HepG2 (cell line): ENCODE data around the gene PEX11G. TPM values are rescaled to one million over a fixed set of nuclear protein-coding genes. Genes with fewer than 3 reads are reported as not detected.

Source experiments
- BHLHE40 ChIP-seq: IDR thresholded peaks from 2 replicates; pipeline ENCODE4 v1.6.1; 2011; ENCODE audit warnings: low read length, improper control_type of control experiment
- CHD4 ChIP-seq: fragments of 200-600 bp; sonication (generic); IDR thresholded peaks from 2 replicates; pipeline ENCODE4 v1.7.0; 2017; ENCODE audit warnings: mild to moderate bottlenecking, low read length, borderline replicate concordance
- FOSL2 ChIP-seq: sonication (generic); formaldehyde crosslinking; IDR thresholded peaks from 2 replicates; pipeline ENCODE4 v1.4.0; 2020; ENCODE audit warnings: missing genetic modification reagents
- FOXK1 ChIP-seq: sonication (generic); formaldehyde crosslinking; IDR thresholded peaks from 2 replicates; pipeline ENCODE4 v1.4.0; 2020; ENCODE audit warnings: low read depth, missing genetic modification reagents, borderline replicate concordance
- KLF12 ChIP-seq: sonication (generic); formaldehyde crosslinking; IDR thresholded peaks from 2 replicates; pipeline ENCODE4 v1.4.0; 2020; ENCODE audit warnings: missing genetic modification reagents, borderline replicate concordance
- NFE2L2 ChIP-seq: fragments of 150-350 bp; IDR thresholded peaks from 2 replicates; pipeline ENCODE4 v1.6.1; 2014; ENCODE audit warnings: low read length
- NKX3-1 ChIP-seq: sonication (generic); formaldehyde crosslinking; IDR thresholded peaks from 2 replicates; pipeline ENCODE4 v1.5.0; 2020; ENCODE audit warnings: missing genetic modification reagents
- TMF1 ChIP-seq: sonication (generic); formaldehyde crosslinking; IDR thresholded peaks from 2 replicates; pipeline ENCODE4 v1.8.1; 2022; ENCODE audit warnings: low read depth, missing genetic modification reagents
- ZBTB10 ChIP-seq: sonication (generic); formaldehyde crosslinking; IDR thresholded peaks from 2 replicates; pipeline ENCODE4 v1.4.0; 2020; ENCODE audit warnings: missing genetic modification reagents, borderline replicate concordance
- ZFP37 ChIP-seq: sonication (generic); formaldehyde crosslinking; IDR thresholded peaks from 2 replicates; pipeline ENCODE4 v1.4.0; 2020; ENCODE audit warnings: missing genetic modification reagents, borderline replicate concordance
- ZNF232 ChIP-seq: sonication (generic); formaldehyde crosslinking; IDR thresholded peaks from 2 replicates; pipeline ENCODE4 v1.4.0; 2020; ENCODE audit warnings: missing genetic modification reagents, borderline replicate concordance
- ZNF614 ChIP-seq: IDR thresholded peaks from 2 replicates; pipeline ENCODE4 v1.6.1; 2018; ENCODE audit warnings: missing biosample characterization, missing genetic modification reagents, inconsistent platforms, borderline replicate concordance
- ZNF746 ChIP-seq: sonication (generic); formaldehyde crosslinking; IDR thresholded peaks from 2 replicates; pipeline ENCODE4 v1.8.0; 2022; ENCODE audit warnings: mild to moderate bottlenecking, missing genetic modification reagents
- ZNF749 ChIP-seq: sonication (generic); formaldehyde crosslinking; IDR thresholded peaks from 2 replicates; pipeline ENCODE4 v1.8.0; 2022; ENCODE audit warnings: mild to moderate bottlenecking, missing genetic modification reagents, moderate library complexity, borderline replicate concordance
- polyA plus RNA-seq, 8 experiments: library from polyadenylated mRNA; depleted of rRNA in 3 of 8; stranded (reverse) in 7 of 8; unstranded in 1 of 8; fragments of >200 nt; fragmentation: Illumina TruSeq in 4 of 8; extraction: Trizol in 4 of 8; gene quantifications; 2 replicates each; pipeline versions ENCODE4 v1.2.1 to v1.2.3, GENCODE V29; 2011 to 2016; ENCODE audit warnings: low read depth in 4 of 8, missing spikeins in 1 of 8, mixed read lengths in 1 of 8; ENCODE audit not compliant: insufficient read depth in 1 of 8
- total RNA-seq, 5 experiments: library from RNA; depleted of rRNA; stranded (reverse); fragments of >200 nt; fragmentation: Illumina TruSeq; extraction: Trizol; gene quantifications; 2 replicates each; pipeline ENCODE4 v1.2.3, GENCODE V29; 2016; ENCODE audit warnings: low read depth in 1 of 5
- TF ChIP-seq, protein P1 (sequence below): sonication (generic); formaldehyde crosslinking; IDR thresholded peaks from 2 replicates; pipeline ENCODE4 v1.4.0; 2020; ENCODE audit warnings: missing genetic modification reagents
- TF ChIP-seq, protein P2 (sequence below): sonication (generic); formaldehyde crosslinking; conservative IDR thresholded peaks from 2 replicates; pipeline ENCODE4 v1.8.0; 2022; ENCODE audit warnings: missing genetic modification reagents

PEX11G gene
- total and polyA plus RNA-seq, 2 of the 13 experiments (the other 11 are each of a cell fraction or from before 2014, with no cell fraction given) = not detected

GRCh38 chr19:7535047-7535997, 46.5 kb upstream of the PEX11G start, which contains the start of gene PNPLA6 (continued):
- TF ChIP-seq ZBTB10 (CRISPR knock-in tag) (peak; percentile 63; the same call in 1 of the 2 replicates), ZNF614 (CRISPR knock-in tag) (peak; percentile 76; the same call in 1 of the 2 replicates), ZNF232 (CRISPR knock-in tag) (no peak), ZFP37 (no peak), FOXK1 (CRISPR knock-in tag) (peak; percentile 88; the same call in 1 of the 2 replicates), KLF12 (peak; percentile 74; the same call in 1 of the 2 replicates), BHLHE40 (no peak), NKX3-1 (peak; percentile 65; the same call in 1 of the 2 replicates), FOSL2 (peak; percentile 53; the same call in 1 of the 2 replicates), CHD4 (0 out of 2 replicates have a peak, but pooled peaks have one; percentile 50), NFE2L2 (no peak), TMF1 (CRISPR knock-in tag) (0 out of 2 replicates have a peak, but pooled peaks have one; percentile 20), ZNF746 (CRISPR knock-in tag) (0 out of 2 replicates have a peak, but pooled peaks have one; percentile 35), ZNF749 (CRISPR knock-in tag) (no peak)
- TF ChIP-seq, protein P1, sequence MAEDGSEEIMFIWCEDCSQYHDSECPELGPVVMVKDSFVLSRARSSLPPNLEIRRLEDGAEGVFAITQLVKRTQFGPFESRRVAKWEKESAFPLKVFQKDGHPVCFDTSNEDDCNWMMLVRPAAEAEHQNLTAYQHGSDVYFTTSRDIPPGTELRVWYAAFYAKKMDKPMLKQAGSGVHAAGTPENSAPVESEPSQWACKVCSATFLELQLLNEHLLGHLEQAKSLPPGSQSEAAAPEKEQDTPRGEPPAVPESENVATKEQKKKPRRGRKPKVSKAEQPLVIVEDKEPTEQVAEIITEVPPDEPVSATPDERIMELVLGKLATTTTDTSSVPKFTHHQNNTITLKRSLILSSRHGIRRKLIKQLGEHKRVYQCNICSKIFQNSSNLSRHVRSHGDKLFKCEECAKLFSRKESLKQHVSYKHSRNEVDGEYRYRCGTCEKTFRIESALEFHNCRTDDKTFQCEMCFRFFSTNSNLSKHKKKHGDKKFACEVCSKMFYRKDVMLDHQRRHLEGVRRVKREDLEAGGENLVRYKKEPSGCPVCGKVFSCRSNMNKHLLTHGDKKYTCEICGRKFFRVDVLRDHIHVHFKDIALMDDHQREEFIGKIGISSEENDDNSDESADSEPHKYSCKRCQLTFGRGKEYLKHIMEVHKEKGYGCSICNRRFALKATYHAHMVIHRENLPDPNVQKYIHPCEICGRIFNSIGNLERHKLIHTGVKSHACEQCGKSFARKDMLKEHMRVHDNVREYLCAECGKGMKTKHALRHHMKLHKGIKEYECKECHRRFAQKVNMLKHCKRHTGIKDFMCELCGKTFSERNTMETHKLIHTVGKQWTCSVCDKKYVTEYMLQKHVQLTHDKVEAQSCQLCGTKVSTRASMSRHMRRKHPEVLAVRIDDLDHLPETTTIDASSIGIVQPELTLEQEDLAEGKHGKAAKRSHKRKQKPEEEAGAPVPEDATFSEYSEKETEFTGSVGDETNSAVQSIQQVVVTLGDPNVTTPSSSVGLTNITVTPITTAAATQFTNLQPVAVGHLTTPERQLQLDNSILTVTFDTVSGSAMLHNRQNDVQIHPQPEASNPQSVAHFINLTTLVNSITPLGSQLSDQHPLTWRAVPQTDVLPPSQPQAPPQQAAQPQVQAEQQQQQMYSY (CRISPR knock-in tag) = peak; percentile 42; the same call in 1 of the 2 replicates
- TF ChIP-seq, protein P2, sequence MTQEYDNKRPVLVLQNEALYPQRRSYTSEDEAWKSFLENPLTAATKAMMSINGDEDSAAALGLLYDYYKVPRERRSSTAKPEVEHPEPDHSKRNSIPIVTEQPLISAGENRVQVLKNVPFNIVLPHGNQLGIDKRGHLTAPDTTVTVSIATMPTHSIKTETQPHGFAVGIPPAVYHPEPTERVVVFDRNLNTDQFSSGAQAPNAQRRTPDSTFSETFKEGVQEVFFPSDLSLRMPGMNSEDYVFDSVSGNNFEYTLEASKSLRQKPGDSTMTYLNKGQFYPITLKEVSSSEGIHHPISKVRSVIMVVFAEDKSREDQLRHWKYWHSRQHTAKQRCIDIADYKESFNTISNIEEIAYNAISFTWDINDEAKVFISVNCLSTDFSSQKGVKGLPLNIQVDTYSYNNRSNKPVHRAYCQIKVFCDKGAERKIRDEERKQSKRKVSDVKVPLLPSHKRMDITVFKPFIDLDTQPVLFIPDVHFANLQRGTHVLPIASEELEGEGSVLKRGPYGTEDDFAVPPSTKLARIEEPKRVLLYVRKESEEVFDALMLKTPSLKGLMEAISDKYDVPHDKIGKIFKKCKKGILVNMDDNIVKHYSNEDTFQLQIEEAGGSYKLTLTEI = no peak
